ENCODE data around the gene USP5. TPM values are rescaled to one million over a fixed set of nuclear protein-coding genes. Genes with fewer than 3 reads are reported as not detected.

The USP5 gene
- polyA plus RNA-seq, 1 of the 3 experiments (the other 2 are of a cell fraction): 97.2 TPM

GRCh38 chr12:6861391-6861790 lies 9.4 kb downstream of the USP5 start:
- no peak overlapping the region for H2AFZ ChIP-seq (ENCODE audit: low read depth)

More at GRCh38 chr12:6861391-6861790, 9.4 kb downstream of the USP5 start:
- Histone ChIP-seq H3K4me2 (no peak overlapping the region), H3K27me3 (ENCODE audit: insufficient read depth) (no peaks in the 10 kb centered on the region), H3K9me2 (no peaks in the 10 kb centered on the region), H3K9ac (no peak overlapping the region), H3F3A (replicated peaks; ENCODE audit: insufficient read depth) (peaks cover 5% of the 10 kb centered on the region), H3K4me3 (ENCODE audit: low read depth in 2 of 2, low read length in 1 of 2) (no peak overlapping the region), H3K79me2 (ENCODE audit: insufficient read depth) (no peaks in the 10 kb centered on the region), H4K20me1 (ENCODE audit: insufficient read depth) (no peaks in the 10 kb centered on the region), H3K9me3 (no peaks in the 10 kb centered on the region), H3K36me3 (replicated peaks in 1 of 2; ENCODE audit: control insufficient read depth in 1 of 2, insufficient read depth in 2 of 2, low read length in 1 of 2) (peaks cover 40 to 78% of the 10 kb centered on the region in 2 experiments), H3K4me1 (ENCODE audit: control insufficient read depth in 1 of 2, insufficient read depth in 2 of 2, low read depth in 1 of 2, low read length in 1 of 2) (peaks cover 0 to 1% of the 10 kb centered on the region in 2 experiments; a peak in 2 of 4 replicates), H3K27ac (ENCODE audit: low read depth in 2 of 2, low read length in 1 of 2) (no peak overlapping the region)
- no peak for DNase-seq
- CTCF ChIA-PET: interaction anchor here (0.7 to 2.4 kb wide), 6 partner anchors 8 to 31 kb away, joined by 3 to 13 read pairs (median 6); partner anchors contain the start of gene SPSB2
- WGBS (ENCODE audit: low lambda C conversion rate): 98% methylated on average over 5 of the region's 9 CpGs
- TF ChIP-seq SIN3A (IDR thresholded peaks at IDR 0.05; ENCODE audit: borderline replicate concordance, low read depth, low read length) (no peak), REST (IDR thresholded peaks at IDR 0.05; ENCODE audit: low read depth, low read length) (no peak), NRF1 (IDR thresholded peaks at IDR 0.05; ENCODE audit: low read depth, low read length) (no peak), RCOR1 (IDR thresholded peaks at IDR 0.05; ENCODE audit: low read length) (no peak), FOXJ3 (CRISPR knock-in tag; IDR thresholded peaks at IDR 0.05) (no peak), ELF1 (IDR thresholded peaks at IDR 0.05) (no peak), GABPA (IDR thresholded peaks at IDR 0.05; ENCODE audit: low read depth) (no peak), MXI1 (IDR thresholded peaks at IDR 0.05; ENCODE audit: low read depth, low read length) (no peak), RAD21 (IDR thresholded peaks at IDR 0.05; ENCODE audit: low read length) (no peak), GATA2 (CRISPR knock-in tag; IDR thresholded peaks at IDR 0.05) (no peak), TAF1 (IDR thresholded peaks at IDR 0.05; ENCODE audit: borderline replicate concordance, low read depth, low read length) (no peak), MAX (IDR thresholded peaks at IDR 0.05; ENCODE audit: low read depth) (no peak), EP300 (IDR thresholded peaks at IDR 0.05; ENCODE audit: borderline replicate concordance in 1 of 2, low read depth in 1 of 2, low read length in 1 of 2) (no peak), USF2 (IDR thresholded peaks at IDR 0.05; ENCODE audit: borderline replicate concordance, low read depth, low read length) (no peak), FOSL2 (IDR thresholded peaks at IDR 0.05; ENCODE audit: borderline replicate concordance, low read depth) (no peak), TCF12 (IDR thresholded peaks at IDR 0.05) (no peak), EZH2phosphoT487 (IDR thresholded peaks at IDR 0.05; ENCODE audit: borderline replicate concordance, low read depth) (no peak), JUND (IDR thresholded peaks at IDR 0.05) (no peak), YY1 (IDR thresholded peaks at IDR 0.05; ENCODE audit: low read depth) (no peak)
- POLR2A ChIA-PET: interaction anchor here (1.1 kb wide), 1 partner anchor 10 kb away, joined by 3 read pairs; the partner anchor contains the start of gene USP5
